ENCODE measurements around the gene CFAP74.

DNA sequence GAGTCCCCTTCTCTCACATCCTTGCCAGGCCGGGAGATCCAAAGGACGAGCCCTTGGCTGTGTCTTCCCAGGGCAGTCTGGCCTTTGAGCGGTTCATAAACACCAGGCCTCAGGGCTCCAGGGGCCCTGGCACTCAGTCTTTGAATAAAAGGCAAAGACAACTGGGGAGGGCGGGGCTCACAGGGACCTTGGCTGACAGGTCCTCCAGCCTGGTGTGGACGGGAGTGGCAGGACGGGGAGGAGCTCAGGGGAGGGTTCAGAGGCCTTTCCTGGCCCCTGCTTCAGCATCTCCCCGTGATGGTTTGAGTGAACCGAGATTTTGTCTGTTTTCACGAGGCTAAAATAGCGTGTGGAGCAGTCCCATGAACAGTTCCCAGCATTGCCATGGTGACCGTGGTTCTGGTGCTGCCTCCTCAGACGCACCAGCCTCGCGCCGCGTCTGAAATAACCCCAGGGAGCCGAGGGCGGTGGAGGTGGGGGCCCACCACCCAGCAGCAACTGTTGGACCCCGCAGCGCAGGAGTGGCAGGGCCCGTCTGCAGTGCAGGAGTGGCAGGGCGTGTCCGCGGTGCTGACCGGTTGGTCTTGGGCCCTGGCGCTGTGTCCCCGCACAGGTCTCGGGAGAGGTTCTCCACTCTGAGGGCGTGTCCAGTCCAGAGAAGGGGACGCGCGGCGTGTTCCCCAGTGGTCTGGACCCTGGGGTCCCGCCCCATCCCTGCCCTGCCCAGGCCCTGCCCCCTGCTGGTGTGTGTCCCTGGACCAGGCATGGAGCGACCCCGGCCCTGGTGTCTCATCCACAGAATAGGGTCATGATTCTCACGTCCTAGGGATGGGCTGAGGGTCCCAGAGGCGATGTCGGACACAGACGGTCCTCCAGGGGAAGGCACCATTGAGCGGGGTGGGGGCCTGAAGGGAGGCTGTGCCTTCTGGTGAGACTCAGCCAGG lies 39.5 kb upstream of the CFAP74 start:
- TF ChIP-seq ZNF555 (tag by site-specific recombination; conservative IDR thresholded peaks at IDR 0.05) (no peak), SALL2 (tag by site-specific recombination; IDR thresholded peaks at IDR 0.05; ENCODE audit: borderline replicate concordance) (no peak), YY1 (tag by site-specific recombination; IDR thresholded peaks at IDR 0.05) (no peak), ZNF530 (tag by site-specific recombination; IDR thresholded peaks at IDR 0.05; ENCODE audit: low read depth) (no peak), SCRT1 (tag by site-specific recombination; IDR thresholded peaks at IDR 0.05; ENCODE audit: borderline replicate concordance) (no peak), ZNF654 (tag by site-specific recombination; IDR thresholded peaks at IDR 0.05; ENCODE audit: low read depth) (no peak), ZNF121 (tag by site-specific recombination; IDR thresholded peaks at IDR 0.05) (no peak)
- TF ChIP-seq, protein P1, sequence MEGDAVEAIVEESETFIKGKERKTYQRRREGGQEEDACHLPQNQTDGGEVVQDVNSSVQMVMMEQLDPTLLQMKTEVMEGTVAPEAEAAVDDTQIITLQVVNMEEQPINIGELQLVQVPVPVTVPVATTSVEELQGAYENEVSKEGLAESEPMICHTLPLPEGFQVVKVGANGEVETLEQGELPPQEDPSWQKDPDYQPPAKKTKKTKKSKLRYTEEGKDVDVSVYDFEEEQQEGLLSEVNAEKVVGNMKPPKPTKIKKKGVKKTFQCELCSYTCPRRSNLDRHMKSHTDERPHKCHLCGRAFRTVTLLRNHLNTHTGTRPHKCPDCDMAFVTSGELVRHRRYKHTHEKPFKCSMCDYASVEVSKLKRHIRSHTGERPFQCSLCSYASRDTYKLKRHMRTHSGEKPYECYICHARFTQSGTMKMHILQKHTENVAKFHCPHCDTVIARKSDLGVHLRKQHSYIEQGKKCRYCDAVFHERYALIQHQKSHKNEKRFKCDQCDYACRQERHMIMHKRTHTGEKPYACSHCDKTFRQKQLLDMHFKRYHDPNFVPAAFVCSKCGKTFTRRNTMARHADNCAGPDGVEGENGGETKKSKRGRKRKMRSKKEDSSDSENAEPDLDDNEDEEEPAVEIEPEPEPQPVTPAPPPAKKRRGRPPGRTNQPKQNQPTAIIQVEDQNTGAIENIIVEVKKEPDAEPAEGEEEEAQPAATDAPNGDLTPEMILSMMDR (tag by site-specific recombination; IDR thresholded peaks at IDR 0.05): no peak
- TF ChIP-seq, protein P2, sequence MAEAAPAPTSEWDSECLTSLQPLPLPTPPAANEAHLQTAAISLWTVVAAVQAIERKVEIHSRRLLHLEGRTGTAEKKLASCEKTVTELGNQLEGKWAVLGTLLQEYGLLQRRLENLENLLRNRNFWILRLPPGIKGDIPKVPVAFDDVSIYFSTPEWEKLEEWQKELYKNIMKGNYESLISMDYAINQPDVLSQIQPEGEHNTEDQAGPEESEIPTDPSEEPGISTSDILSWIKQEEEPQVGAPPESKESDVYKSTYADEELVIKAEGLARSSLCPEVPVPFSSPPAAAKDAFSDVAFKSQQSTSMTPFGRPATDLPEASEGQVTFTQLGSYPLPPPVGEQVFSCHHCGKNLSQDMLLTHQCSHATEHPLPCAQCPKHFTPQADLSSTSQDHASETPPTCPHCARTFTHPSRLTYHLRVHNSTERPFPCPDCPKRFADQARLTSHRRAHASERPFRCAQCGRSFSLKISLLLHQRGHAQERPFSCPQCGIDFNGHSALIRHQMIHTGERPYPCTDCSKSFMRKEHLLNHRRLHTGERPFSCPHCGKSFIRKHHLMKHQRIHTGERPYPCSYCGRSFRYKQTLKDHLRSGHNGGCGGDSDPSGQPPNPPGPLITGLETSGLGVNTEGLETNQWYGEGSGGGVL (tag by site-specific recombination; IDR thresholded peaks at IDR 0.05): no peak
- TF ChIP-seq, protein P3, sequence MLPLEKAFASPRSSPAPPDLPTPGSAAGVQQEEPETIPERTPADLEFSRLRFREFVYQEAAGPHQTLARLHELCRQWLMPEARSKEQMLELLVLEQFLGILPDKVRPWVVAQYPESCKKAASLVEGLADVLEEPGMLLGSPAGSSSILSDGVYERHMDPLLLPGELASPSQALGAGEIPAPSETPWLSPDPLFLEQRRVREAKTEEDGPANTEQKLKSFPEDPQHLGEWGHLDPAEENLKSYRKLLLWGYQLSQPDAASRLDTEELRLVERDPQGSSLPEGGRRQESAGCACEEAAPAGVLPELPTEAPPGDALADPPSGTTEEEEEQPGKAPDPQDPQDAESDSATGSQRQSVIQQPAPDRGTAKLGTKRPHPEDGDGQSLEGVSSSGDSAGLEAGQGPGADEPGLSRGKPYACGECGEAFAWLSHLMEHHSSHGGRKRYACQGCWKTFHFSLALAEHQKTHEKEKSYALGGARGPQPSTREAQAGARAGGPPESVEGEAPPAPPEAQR (tag by site-specific recombination; IDR thresholded peaks at IDR 0.05): no peak
- TF ChIP-seq, protein P4, sequence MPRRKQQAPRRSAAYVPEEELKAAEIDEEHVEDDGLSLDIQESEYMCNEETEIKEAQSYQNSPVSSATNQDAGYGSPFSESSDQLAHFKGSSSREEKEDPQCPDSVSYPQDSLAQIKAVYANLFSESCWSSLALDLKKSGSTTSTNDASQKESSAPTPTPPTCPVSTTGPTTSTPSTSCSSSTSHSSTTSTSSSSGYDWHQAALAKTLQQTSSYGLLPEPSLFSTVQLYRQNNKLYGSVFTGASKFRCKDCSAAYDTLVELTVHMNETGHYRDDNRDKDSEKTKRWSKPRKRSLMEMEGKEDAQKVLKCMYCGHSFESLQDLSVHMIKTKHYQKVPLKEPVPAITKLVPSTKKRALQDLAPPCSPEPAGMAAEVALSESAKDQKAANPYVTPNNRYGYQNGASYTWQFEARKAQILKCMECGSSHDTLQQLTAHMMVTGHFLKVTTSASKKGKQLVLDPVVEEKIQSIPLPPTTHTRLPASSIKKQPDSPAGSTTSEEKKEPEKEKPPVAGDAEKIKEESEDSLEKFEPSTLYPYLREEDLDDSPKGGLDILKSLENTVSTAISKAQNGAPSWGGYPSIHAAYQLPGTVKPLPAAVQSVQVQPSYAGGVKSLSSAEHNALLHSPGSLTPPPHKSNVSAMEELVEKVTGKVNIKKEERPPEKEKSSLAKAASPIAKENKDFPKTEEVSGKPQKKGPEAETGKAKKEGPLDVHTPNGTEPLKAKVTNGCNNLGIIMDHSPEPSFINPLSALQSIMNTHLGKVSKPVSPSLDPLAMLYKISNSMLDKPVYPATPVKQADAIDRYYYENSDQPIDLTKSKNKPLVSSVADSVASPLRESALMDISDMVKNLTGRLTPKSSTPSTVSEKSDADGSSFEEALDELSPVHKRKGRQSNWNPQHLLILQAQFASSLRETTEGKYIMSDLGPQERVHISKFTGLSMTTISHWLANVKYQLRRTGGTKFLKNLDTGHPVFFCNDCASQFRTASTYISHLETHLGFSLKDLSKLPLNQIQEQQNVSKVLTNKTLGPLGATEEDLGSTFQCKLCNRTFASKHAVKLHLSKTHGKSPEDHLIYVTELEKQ (tag by site-specific recombination; IDR thresholded peaks at IDR 0.05; ENCODE audit: borderline replicate concordance): no peak
- TF ChIP-seq, protein P5, sequence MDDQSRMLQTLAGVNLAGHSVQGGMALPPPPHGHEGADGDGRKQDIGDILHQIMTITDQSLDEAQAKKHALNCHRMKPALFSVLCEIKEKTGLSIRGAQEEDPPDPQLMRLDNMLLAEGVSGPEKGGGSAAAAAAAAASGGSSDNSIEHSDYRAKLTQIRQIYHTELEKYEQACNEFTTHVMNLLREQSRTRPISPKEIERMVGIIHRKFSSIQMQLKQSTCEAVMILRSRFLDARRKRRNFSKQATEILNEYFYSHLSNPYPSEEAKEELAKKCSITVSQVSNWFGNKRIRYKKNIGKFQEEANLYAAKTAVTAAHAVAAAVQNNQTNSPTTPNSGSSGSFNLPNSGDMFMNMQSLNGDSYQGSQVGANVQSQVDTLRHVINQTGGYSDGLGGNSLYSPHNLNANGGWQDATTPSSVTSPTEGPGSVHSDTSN (CRISPR knock-in tag; IDR thresholded peaks at IDR 0.05): no peak
- TF ChIP-seq, protein P6, sequence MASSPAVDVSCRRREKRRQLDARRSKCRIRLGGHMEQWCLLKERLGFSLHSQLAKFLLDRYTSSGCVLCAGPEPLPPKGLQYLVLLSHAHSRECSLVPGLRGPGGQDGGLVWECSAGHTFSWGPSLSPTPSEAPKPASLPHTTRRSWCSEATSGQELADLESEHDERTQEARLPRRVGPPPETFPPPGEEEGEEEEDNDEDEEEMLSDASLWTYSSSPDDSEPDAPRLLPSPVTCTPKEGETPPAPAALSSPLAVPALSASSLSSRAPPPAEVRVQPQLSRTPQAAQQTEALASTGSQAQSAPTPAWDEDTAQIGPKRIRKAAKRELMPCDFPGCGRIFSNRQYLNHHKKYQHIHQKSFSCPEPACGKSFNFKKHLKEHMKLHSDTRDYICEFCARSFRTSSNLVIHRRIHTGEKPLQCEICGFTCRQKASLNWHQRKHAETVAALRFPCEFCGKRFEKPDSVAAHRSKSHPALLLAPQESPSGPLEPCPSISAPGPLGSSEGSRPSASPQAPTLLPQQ (tag by site-specific recombination; IDR thresholded peaks at IDR 0.05): no peak
